HL-60 (cell line): ENCODE data around the gene TPGS2.

ENCODE experiments used
- GABPA ChIP-seq: IDR thresholded peaks from 2 replicates; pipeline ENCODE4 v1.6.1; 2012; ENCODE audit warnings: low read depth
- POLR2AphosphoS5 ChIP-seq: IDR thresholded peaks from 2 replicates; pipeline ENCODE4 v1.6.1; 2012; ENCODE audit warnings: low read depth
- SPI1 ChIP-seq: IDR thresholded peaks from 2 replicates; pipeline ENCODE4 v1.6.1; 2012; ENCODE audit warnings: low read depth, mild to moderate bottlenecking, borderline replicate concordance
- TF ChIP-seq, protein P1 (sequence below): IDR thresholded peaks from one replicate; pipeline ENCODE4 v1.5.1; 2011; ENCODE audit warnings: low read length, control low read depth, inconsistent platforms; ENCODE audit not compliant: insufficient read depth
- TF ChIP-seq, protein P2 (sequence below): IDR thresholded peaks from 2 replicates; pipeline ENCODE4 v1.6.1; 2012; ENCODE audit warnings: low read depth; ENCODE audit not compliant: insufficient replicate concordance

DNA sequence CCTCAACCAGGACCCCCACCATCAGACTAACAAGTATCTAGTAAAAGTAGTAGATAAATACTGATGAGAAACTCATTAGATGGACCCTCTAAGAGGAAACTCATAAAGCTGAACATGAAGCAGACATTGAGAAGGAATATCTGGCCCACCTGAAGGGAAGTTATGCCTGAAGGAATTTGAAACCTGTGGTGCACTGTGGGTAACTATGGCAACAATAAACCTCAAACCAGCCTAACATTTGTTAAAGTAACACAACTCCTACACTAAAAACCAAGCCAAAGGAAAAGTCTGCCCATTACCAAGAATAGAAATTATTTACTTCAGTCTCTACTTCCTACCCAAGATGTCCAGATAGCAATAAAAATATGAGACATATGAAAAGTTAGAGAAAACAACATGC is 43.5 kb upstream of the TPGS2 start:
- TF ChIP-seq POLR2AphosphoS5: no peak
- TF ChIP-seq, protein P1, sequence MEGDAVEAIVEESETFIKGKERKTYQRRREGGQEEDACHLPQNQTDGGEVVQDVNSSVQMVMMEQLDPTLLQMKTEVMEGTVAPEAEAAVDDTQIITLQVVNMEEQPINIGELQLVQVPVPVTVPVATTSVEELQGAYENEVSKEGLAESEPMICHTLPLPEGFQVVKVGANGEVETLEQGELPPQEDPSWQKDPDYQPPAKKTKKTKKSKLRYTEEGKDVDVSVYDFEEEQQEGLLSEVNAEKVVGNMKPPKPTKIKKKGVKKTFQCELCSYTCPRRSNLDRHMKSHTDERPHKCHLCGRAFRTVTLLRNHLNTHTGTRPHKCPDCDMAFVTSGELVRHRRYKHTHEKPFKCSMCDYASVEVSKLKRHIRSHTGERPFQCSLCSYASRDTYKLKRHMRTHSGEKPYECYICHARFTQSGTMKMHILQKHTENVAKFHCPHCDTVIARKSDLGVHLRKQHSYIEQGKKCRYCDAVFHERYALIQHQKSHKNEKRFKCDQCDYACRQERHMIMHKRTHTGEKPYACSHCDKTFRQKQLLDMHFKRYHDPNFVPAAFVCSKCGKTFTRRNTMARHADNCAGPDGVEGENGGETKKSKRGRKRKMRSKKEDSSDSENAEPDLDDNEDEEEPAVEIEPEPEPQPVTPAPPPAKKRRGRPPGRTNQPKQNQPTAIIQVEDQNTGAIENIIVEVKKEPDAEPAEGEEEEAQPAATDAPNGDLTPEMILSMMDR: no peak
- TF ChIP-seq SPI1: no peak
- no peak for TF ChIP-seq GABPA
- TF ChIP-seq, protein P2, sequence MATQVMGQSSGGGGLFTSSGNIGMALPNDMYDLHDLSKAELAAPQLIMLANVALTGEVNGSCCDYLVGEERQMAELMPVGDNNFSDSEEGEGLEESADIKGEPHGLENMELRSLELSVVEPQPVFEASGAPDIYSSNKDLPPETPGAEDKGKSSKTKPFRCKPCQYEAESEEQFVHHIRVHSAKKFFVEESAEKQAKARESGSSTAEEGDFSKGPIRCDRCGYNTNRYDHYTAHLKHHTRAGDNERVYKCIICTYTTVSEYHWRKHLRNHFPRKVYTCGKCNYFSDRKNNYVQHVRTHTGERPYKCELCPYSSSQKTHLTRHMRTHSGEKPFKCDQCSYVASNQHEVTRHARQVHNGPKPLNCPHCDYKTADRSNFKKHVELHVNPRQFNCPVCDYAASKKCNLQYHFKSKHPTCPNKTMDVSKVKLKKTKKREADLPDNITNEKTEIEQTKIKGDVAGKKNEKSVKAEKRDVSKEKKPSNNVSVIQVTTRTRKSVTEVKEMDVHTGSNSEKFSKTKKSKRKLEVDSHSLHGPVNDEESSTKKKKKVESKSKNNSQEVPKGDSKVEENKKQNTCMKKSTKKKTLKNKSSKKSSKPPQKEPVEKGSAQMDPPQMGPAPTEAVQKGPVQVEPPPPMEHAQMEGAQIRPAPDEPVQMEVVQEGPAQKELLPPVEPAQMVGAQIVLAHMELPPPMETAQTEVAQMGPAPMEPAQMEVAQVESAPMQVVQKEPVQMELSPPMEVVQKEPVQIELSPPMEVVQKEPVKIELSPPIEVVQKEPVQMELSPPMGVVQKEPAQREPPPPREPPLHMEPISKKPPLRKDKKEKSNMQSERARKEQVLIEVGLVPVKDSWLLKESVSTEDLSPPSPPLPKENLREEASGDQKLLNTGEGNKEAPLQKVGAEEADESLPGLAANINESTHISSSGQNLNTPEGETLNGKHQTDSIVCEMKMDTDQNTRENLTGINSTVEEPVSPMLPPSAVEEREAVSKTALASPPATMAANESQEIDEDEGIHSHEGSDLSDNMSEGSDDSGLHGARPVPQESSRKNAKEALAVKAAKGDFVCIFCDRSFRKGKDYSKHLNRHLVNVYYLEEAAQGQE: no peak
